H9 (cell line): ENCODE measurements around the gene LARP4. TPM values are rescaled to one million over a fixed set of nuclear protein-coding genes. Genes with fewer than 3 reads are reported as not detected.

Experiments
- DNase-seq: peaks from one replicate; pipeline ENCODE4 v3.0.0-alpha.2; 2017
- H2AFZ ChIP-seq: one replicate; pipeline ENCODE4 v1.6.1; 2013; ENCODE audit warnings: mild to moderate bottlenecking, low read length, control low read depth, moderate library complexity
- H2AK5ac ChIP-seq: 2 replicates; pipeline ENCODE4 v1.6.1; 2013; ENCODE audit warnings: low read length, control low read depth, mixed read lengths; ENCODE audit not compliant: insufficient read length
- H2BK120ac ChIP-seq: one replicate; pipeline ENCODE4 v1.6.1; 2013; ENCODE audit warnings: low read depth, mild to moderate bottlenecking, low read length, control low read depth, inconsistent platforms; ENCODE audit not compliant: poor library complexity, severe bottlenecking
- H2BK12ac ChIP-seq: 2 replicates; pipeline ENCODE4 v1.6.1; 2013; ENCODE audit warnings: low read length, control low read depth, mixed read lengths, low read depth; ENCODE audit not compliant: insufficient read length
- H2BK15ac ChIP-seq: 2 replicates; pipeline ENCODE4 v1.6.1; 2013; ENCODE audit warnings: low read depth, low read length, control low read depth
- H2BK20ac ChIP-seq: one replicate; pipeline ENCODE4 v1.6.1; 2013; ENCODE audit warnings: low read depth, mild to moderate bottlenecking, low read length, control low read depth, inconsistent platforms; ENCODE audit not compliant: poor library complexity, severe bottlenecking
- H2BK5ac ChIP-seq: 2 replicates; pipeline ENCODE4 v1.6.1; 2013; ENCODE audit warnings: low read length, control low read depth, mixed read lengths; ENCODE audit not compliant: insufficient read length
- H3K14ac ChIP-seq: 2 replicates; pipeline ENCODE4 v1.6.1; 2013; ENCODE audit warnings: low read length, control low read depth; ENCODE audit not compliant: insufficient read depth
- H3K18ac ChIP-seq: 2 replicates; pipeline ENCODE4 v1.6.1; 2013; ENCODE audit warnings: low read depth, mild to moderate bottlenecking, mixed read lengths, low read length, control low read depth; ENCODE audit not compliant: insufficient read length
- H3K23ac ChIP-seq: 2 replicates; pipeline ENCODE4 v1.6.1; 2013; ENCODE audit warnings: low read length, control low read depth, mixed read lengths, low read depth; ENCODE audit not compliant: insufficient read length
- H3K23me2 ChIP-seq: 2 replicates; pipeline ENCODE4 v1.6.1; 2013; ENCODE audit warnings: low read depth, mild to moderate bottlenecking, mixed read lengths, low read length, control low read depth; ENCODE audit not compliant: insufficient read length, poor library complexity, severe bottlenecking
- H3K27ac ChIP-seq: 2 replicates; pipeline ENCODE4 v1.5.1; 2013; ENCODE audit warnings: low read length, control low read depth, mixed read lengths, low read depth; ENCODE audit not compliant: insufficient read length
- H3K27me3 ChIP-seq: 2 replicates; pipeline ENCODE4 v1.6.1; 2013; ENCODE audit warnings: low read length, control low read depth, inconsistent platforms; ENCODE audit not compliant: insufficient read depth
- H3K4ac ChIP-seq: 2 replicates; pipeline ENCODE4 v1.6.1; 2013; ENCODE audit warnings: low read depth, mild to moderate bottlenecking, control low read depth, inconsistent platforms, low read length, moderate library complexity
- H3K4me1 ChIP-seq: 2 replicates; pipeline ENCODE4 v1.6.1; 2013; ENCODE audit warnings: low read length, control low read depth, inconsistent platforms; ENCODE audit not compliant: insufficient read depth
- H3K4me2 ChIP-seq: 2 replicates; pipeline ENCODE4 v1.6.1; 2013; ENCODE audit warnings: low read length, control low read depth, mixed read lengths; ENCODE audit not compliant: insufficient read length, insufficient read depth
- H3K56ac ChIP-seq: 2 replicates; pipeline ENCODE4 v1.6.1; 2013; ENCODE audit warnings: low read depth, mild to moderate bottlenecking, mixed read lengths, low read length, control low read depth; ENCODE audit not compliant: insufficient read length
- H3K79me1 ChIP-seq: 2 replicates; pipeline ENCODE4 v1.6.1; 2013; ENCODE audit warnings: low read depth, mild to moderate bottlenecking, moderate library complexity, low read length, control low read depth, inconsistent platforms; ENCODE audit not compliant: insufficient read depth, poor library complexity, severe bottlenecking
- H3K79me2 ChIP-seq: 2 replicates; pipeline ENCODE4 v1.6.1; 2013; ENCODE audit warnings: low read length, control low read depth, inconsistent platforms; ENCODE audit not compliant: insufficient read depth
- H3K9ac ChIP-seq: 2 replicates; pipeline ENCODE4 v1.6.1; 2013; ENCODE audit warnings: low read length, control low read depth, mixed read lengths; ENCODE audit not compliant: insufficient read length; ENCODE audit errors: extremely low read depth
- H3K9me3 ChIP-seq: one replicate; pipeline ENCODE4 v1.6.1; 2013; ENCODE audit warnings: low read depth, low read length, inconsistent platforms; ENCODE audit not compliant: control insufficient read depth
- H3T11ph ChIP-seq: one replicate; pipeline ENCODE4 v1.6.1; 2013; ENCODE audit warnings: mild to moderate bottlenecking, low read length, control low read depth, inconsistent platforms
- H4K20me1 ChIP-seq: one replicate; pipeline ENCODE4 v1.6.1; 2013; ENCODE audit not compliant: control insufficient read depth, insufficient read length, insufficient read depth
- H4K5ac ChIP-seq: 2 replicates; pipeline ENCODE4 v1.6.1; 2013; ENCODE audit warnings: low read depth, mild to moderate bottlenecking, mixed read lengths, low read length, control low read depth; ENCODE audit not compliant: insufficient read length
- H4K8ac ChIP-seq: replicated peaks from 2 replicates; pipeline ENCODE4 v1.6.1; 2013; ENCODE audit warnings: low read length, control low read depth, mixed read lengths, low read depth; ENCODE audit not compliant: insufficient read length
- H4K91ac ChIP-seq: 2 replicates; pipeline ENCODE4 v1.6.1; 2013; ENCODE audit warnings: low read depth, mild to moderate bottlenecking, moderate library complexity, mixed read lengths, low read length, control low read depth; ENCODE audit not compliant: insufficient read length
- H3K27ac Mint-ChIP-seq, 3 experiments: 2 replicates in 2 of 3; 3 replicates in 1 of 3; pipeline ENCODE4 v1.8.0; 2020 to 2021; ENCODE audit warnings: mixed read lengths in 3 of 3, mild to moderate bottlenecking in 1 of 3, moderate library complexity in 1 of 3
- H3K27me3 Mint-ChIP-seq: 2 replicates; pipeline ENCODE4 v1.8.0; 2021; ENCODE audit warnings: low read depth, mild to moderate bottlenecking, moderate library complexity, mixed read lengths
- H3K36me3 Mint-ChIP-seq, 3 experiments: 2 replicates in 2 of 3; 3 replicates in 1 of 3; pipeline ENCODE4 v1.8.0; 2020 to 2021; ENCODE audit warnings: low read depth in 3 of 3, mixed read lengths in 3 of 3; ENCODE audit not compliant: insufficient read depth in 1 of 3
- H3K4me1 Mint-ChIP-seq, 2 experiments: 2 replicates each; pipeline ENCODE4 v1.8.0; 2020; ENCODE audit warnings: mixed read lengths in 2 of 2
- H3K4me3 Mint-ChIP-seq, 2 experiments: 2 replicates in 1 of 2; 3 replicates in 1 of 2; pipeline ENCODE4 v1.8.0; 2020 to 2021; ENCODE audit warnings: mild to moderate bottlenecking in 2 of 2, mixed read lengths in 2 of 2, moderate library complexity in 1 of 2
- H3K9me3 Mint-ChIP-seq, 2 experiments: 2 replicates in 1 of 2; 3 replicates in 1 of 2; pipeline ENCODE4 v1.8.0; 2020; ENCODE audit warnings: mild to moderate bottlenecking in 2 of 2, mixed read lengths in 2 of 2, moderate library complexity in 1 of 2
- CTCF ChIP-seq: fragments of 200-600 bp; sonication (generic); conservative IDR thresholded peaks from 3 replicates; pipeline ENCODE4 v1.8.0; 2021; ENCODE audit warnings: antibody characterized with exemption, mild to moderate bottlenecking
- WGBS: extraction: QIAGEN DNeasy Blood & Tissue Kit; methylation state at CpG from one replicate; pipeline ENCODE4 v1.1.7; 2013; ENCODE audit warnings: missing lambda C conversion rate, low lambda C conversion rate, mixed read lengths; ENCODE audit not compliant: insufficient read length; ENCODE audit errors: extremely low coverage; 5-methylcytosine and 5-hydroxymethylcytosine counted together
- total RNA-seq: library from RNA; stranded (reverse); gene quantifications from 2 replicates; pipeline ENCODE4 v1.2.1, GENCODE V29; 2021

LARP4 gene
- total RNA-seq, 1 experiment from 2014 or later: 82.3 TPM

GRCh38 chr12:50394469-50395029 lies 6.1 kb upstream of the LARP4 start:
- WGBS: no CpG with 5 or more reads among the region's 4 CpGs
- Histone ChIP-seq H3K27me3 (no peaks in the 10 kb centered on the region), H3K4me1 (no peaks in the 10 kb centered on the region), H3K9ac (no peak overlapping the region), H3K9me3 (no peaks in the 10 kb centered on the region), H3K27ac (no peak overlapping the region), H4K91ac (no peak overlapping the region), H3K4ac (no peak overlapping the region), H2BK12ac (no peak overlapping the region), H2BK15ac (no peak overlapping the region), H3K23ac (no peak overlapping the region), H3K79me2 (no peaks in the 10 kb centered on the region), H3K14ac (no peak overlapping the region), H4K5ac (no peak overlapping the region), H3T11ph (no peak overlapping the region), H2BK120ac (no peak overlapping the region), H2AK5ac (no peak overlapping the region), H2BK5ac (no peak overlapping the region), H3K18ac (no peak overlapping the region), H4K20me1 (no peaks in the 10 kb centered on the region), H3K4me2 (no peak overlapping the region), H2BK20ac (no peak overlapping the region), H3K79me1 (no peaks in the 10 kb centered on the region), H3K56ac (no peak overlapping the region), H3K23me2 (no peaks in the 10 kb centered on the region), H4K8ac (no peak overlapping the region), H2AFZ (no peak overlapping the region)
- H3K36me3 Mint-ChIP-seq: no peaks in the 10 kb centered on the region; a peak in 1 of 7 replicates
- H3K9me3 Mint-ChIP-seq: no peaks in the 10 kb centered on the region; a peak in 1 of 5 replicates
- no peak overlapping the region for H3K4me3 Mint-ChIP-seq
- H3K27ac Mint-ChIP-seq: no peak overlapping the region
- no peaks in the 10 kb centered on the region for H3K27me3 Mint-ChIP-seq
- peaks cover 0 to 4% of the 10 kb centered on the region in 2 experiments; a peak in 1 of 4 replicates for H3K4me1 Mint-ChIP-seq
- no peak for DNase-seq
- TF ChIP-seq CTCF: no peak
